ENCODE measurements around the gene HOXD1.

- no peak for TF ChIP-seq CTCF (IDR thresholded peaks at IDR 0.05; ENCODE audit: low read length)
- no peak for TF ChIP-seq EZH2 (IDR thresholded peaks at IDR 0.05; ENCODE audit: borderline replicate concordance, low read length)
These were observed 22.2 kb upstream of the HOXD1 start for GRCh38 chr2:176166272-176166671.
